CD8-positive, alpha-beta memory T cell (primary cell): ENCODE data around the gene APBB3. TPM values are rescaled to one million over a fixed set of nuclear protein-coding genes. Genes with fewer than 3 reads are reported as not detected.

Experiments
- CTCF ChIA-PET: fragments of 350-600 bp; sonication (Branson Sonifier 250); formaldehyde crosslinking; loops from one replicate; lab custom pipeline; 2021; ENCODE audit warnings: antibody characterized with exemption; lab: Charles Lee
- POLR2A ChIA-PET: fragments of 350-600 bp; sonication (Branson Sonifier 250); formaldehyde crosslinking; loops from one replicate; lab custom pipeline; 2021; ENCODE audit warnings: antibody characterized with exemption; lab: Charles Lee
- DNase-seq, 5 donors: peaks; one replicate each; pipeline versions ENCODE4 v3.0.0 to v3.0.0-alpha.2; 2020 to 2022; ENCODE audit warnings: mixed read lengths in 1 of 5
- H3K27ac ChIP-seq: one replicate; pipeline ENCODE4 v1.7.0; 2013; ENCODE audit warnings: low read depth, mild to moderate bottlenecking, low read length, moderate library complexity
- H3K27me3 ChIP-seq: 2 replicates; pipeline ENCODE4 v1.7.0; 2013; ENCODE audit warnings: low read length, mild to moderate bottlenecking; ENCODE audit not compliant: insufficient read depth, poor library complexity, severe bottlenecking
- H3K36me3 ChIP-seq: 2 replicates; pipeline ENCODE4 v1.7.0; 2013; ENCODE audit warnings: mild to moderate bottlenecking, low read length, moderate library complexity; ENCODE audit not compliant: insufficient read depth
- H3K4me1 ChIP-seq: 2 replicates; pipeline ENCODE4 v1.7.0; 2013; ENCODE audit warnings: mild to moderate bottlenecking, low read length, moderate library complexity; ENCODE audit not compliant: insufficient read depth
- H3K4me3 ChIP-seq: 2 replicates; pipeline ENCODE4 v1.7.0; 2013; ENCODE audit warnings: mild to moderate bottlenecking, low read length
- H3K9me3 ChIP-seq: 2 replicates; pipeline ENCODE4 v1.7.0; 2013; ENCODE audit warnings: mild to moderate bottlenecking, low read length
- H3K27ac Mint-ChIP-seq, 8 donors: one replicate each; pipeline ENCODE4 v1.8.0; 2020 to 2021; ENCODE audit warnings: mixed read lengths in 8 of 8, mild to moderate bottlenecking in 6 of 8, inconsistent platforms in 3 of 8, moderate library complexity in 3 of 8
- H3K27me3 Mint-ChIP-seq, 2 donors: one replicate each; pipeline ENCODE4 v1.8.0; 2020 to 2021; ENCODE audit warnings: mixed read lengths in 2 of 2, mild to moderate bottlenecking in 1 of 2, moderate library complexity in 1 of 2
- H3K36me3 Mint-ChIP-seq, 3 donors: one replicate each; pipeline ENCODE4 v1.8.0; 2020 to 2021; ENCODE audit warnings: mixed read lengths in 3 of 3, inconsistent platforms in 1 of 3, mild to moderate bottlenecking in 1 of 3
- H3K4me1 Mint-ChIP-seq, 3 donors: one replicate each; pipeline ENCODE4 v1.8.0; 2020 to 2021; ENCODE audit warnings: mixed read lengths in 3 of 3, inconsistent platforms in 1 of 3, mild to moderate bottlenecking in 1 of 3
- H3K4me3 Mint-ChIP-seq, 7 donors: one replicate each; pipeline ENCODE4 v1.8.0; 2020 to 2021; ENCODE audit warnings: mixed read lengths in 7 of 7, mild to moderate bottlenecking in 6 of 7, moderate library complexity in 4 of 7, inconsistent platforms in 2 of 7
- H3K9me3 Mint-ChIP-seq, 5 donors: one replicate each; pipeline ENCODE4 v1.8.0; 2020 to 2022; ENCODE audit warnings: mixed read lengths in 5 of 5, mild to moderate bottlenecking in 3 of 5, moderate library complexity in 2 of 5, inconsistent platforms in 1 of 5
- polyA plus RNA-seq: library from polyadenylated mRNA; unstranded; fragments of 300-500 nt; fragmentation: Illumina TruSeq; gene quantifications from one replicate; pipeline ENCODE4 v1.2.3, GENCODE V29; 2021
- total RNA-seq, 2 experiments: library from RNA; stranded (reverse); gene quantifications; one replicate each; pipeline ENCODE4 v1.2.3, GENCODE V29; 2021

Gene APBB3
- total and polyA plus RNA-seq, 3 experiments from 2014 or later = 3.5 to 17.0 (median 14.1) TPM

- Histone ChIP-seq H3K27me3 (no peaks in the 10 kb centered on the region), H3K36me3 (peaks cover 8% of the 10 kb centered on the region), H3K4me1 (peaks cover 47% of the 10 kb centered on the region), H3K27ac (no peak overlapping the region), H3K9me3 (no peaks in the 10 kb centered on the region), H3K4me3 (no peak overlapping the region)
- H3K36me3 Mint-ChIP-seq = peaks cover 0 to 56% (median 6%) of the 10 kb centered on the region in 3 donors
- ChIA-PET CTCF (interaction anchor here (0.8 to 3.2 kb wide), 4 partner anchors 10 to 148 kb away, joined by 3 to 14 read pairs (median 4); partner anchors contain the start of genes EIF4EBP3 and SRA1), POLR2A (no interaction called here)
- no peaks in the 10 kb centered on the region for H3K27me3 Mint-ChIP-seq
- peaks cover 49 to 77% (median 50%) of the 10 kb centered on the region in 3 donors for H3K4me1 Mint-ChIP-seq
- H3K27ac Mint-ChIP-seq = peak overlapping the region in 7 of 8 donors; percentile 29 to 87 (median 79)
- DNase-seq = no peak
- H3K9me3 Mint-ChIP-seq = no peaks in the 10 kb centered on the region
- H3K4me3 Mint-ChIP-seq = peak overlapping the region in 2 of 7 donors; percentile 44 to 87
Measured at GRCh38 chr5:140567136-140567818, 2.9 kb upstream of the APBB3 start.

- peaks cover 12% of the 10 kb centered on the region for H3K36me3 ChIP-seq
- no peaks in the 10 kb centered on the region for H3K27me3 ChIP-seq
- H3K36me3 Mint-ChIP-seq = peaks cover 0 to 59% (median 6%) of the 10 kb centered on the region in 3 donors
- DNase-seq = no peak
- H3K27ac Mint-ChIP-seq = peak overlapping the region in 7 of 8 donors; percentile 12 to 97 (median 79)
- H3K27me3 Mint-ChIP-seq = no peaks in the 10 kb centered on the region
- H3K4me3 ChIP-seq = no peak overlapping the region
- H3K9me3 ChIP-seq = no peaks in the 10 kb centered on the region
- H3K4me3 Mint-ChIP-seq = peak overlapping the region in 4 of 7 donors; percentile 41 to 87 (median 64)
- H3K4me1 ChIP-seq = peaks cover 47% of the 10 kb centered on the region
- no peaks in the 10 kb centered on the region for H3K9me3 Mint-ChIP-seq
- no peak overlapping the region for H3K27ac ChIP-seq
- H3K4me1 Mint-ChIP-seq = peaks cover 49 to 78% (median 50%) of the 10 kb centered on the region in 3 donors
- ChIA-PET POLR2A (no interaction called here), CTCF (interaction anchor here (0.8 to 1.8 kb wide), 3 partner anchors 9 to 147 kb away, joined by 3 to 6 read pairs (median 4); partner anchors contain the start of genes CD14 and SRA1)
Measured at GRCh38 chr5:140566665-140567064, 2.3 kb upstream of the APBB3 start.

DNA sequence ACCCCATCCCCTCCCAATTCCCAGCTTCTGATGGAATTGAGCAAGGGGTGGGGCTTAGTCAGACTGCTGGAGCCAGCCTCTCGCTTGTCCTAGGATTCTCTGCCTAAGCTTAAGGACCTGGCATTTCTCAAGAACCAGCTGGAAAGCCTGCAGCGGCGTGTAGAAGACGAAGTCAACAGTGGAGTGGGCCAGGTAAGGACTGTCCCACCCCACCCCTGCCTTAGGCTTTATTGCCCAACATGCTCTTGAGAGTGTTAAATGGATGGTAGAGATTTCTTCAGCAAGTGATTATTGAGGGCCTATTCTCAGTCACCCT is 1.3 kb upstream of the APBB3 start:
- peaks cover 4 to 64% (median 6%) of the 10 kb centered on the region in 3 donors for H3K36me3 Mint-ChIP-seq

DNA sequence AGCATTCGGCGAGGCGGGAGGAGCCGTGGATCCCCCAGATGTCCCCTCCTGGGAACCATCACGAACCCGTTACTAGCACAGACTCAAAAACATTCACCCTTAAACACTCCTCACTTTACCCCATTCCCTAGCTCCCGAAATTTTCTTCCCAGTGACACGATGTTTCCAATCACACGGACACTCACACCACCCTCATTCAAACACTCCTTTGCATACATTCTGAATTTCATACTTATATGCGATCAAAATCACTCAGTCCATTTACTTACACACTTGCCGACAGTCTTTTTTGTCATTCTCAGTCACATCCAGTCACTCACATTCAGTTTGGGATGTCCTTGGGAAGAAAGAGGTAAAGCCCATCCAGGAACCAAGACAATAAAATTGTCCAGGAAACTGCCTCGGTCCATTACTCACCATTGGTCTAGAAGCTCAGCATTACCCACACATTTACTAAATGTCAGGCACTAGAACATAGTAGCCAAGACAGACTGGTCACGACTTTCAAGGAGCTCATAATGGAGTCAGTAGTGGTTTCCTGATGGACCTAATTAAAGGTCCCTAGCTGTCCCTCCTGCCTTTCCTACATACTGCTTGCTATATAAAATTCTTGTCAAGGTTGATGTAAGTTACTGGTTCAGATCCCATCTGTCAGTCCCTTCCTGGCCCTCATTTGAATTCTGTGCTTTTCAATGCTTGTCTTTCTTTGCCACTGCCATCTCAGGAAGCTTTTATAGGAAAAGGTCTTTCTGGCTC is 804 bp upstream of the APBB3 start:
- H3K9me3 Mint-ChIP-seq = no peaks in the 10 kb centered on the region
- Histone ChIP-seq H3K4me3 (peak overlapping the region; percentile 85), H3K27me3 (no peaks in the 10 kb centered on the region), H3K9me3 (no peaks in the 10 kb centered on the region), H3K27ac (peak overlapping the region; percentile 91), H3K4me1 (peaks cover 46% of the 10 kb centered on the region), H3K36me3 (peaks cover 21% of the 10 kb centered on the region)
- H3K4me3 Mint-ChIP-seq = peak overlapping the region; percentile 87 to 98 (median 96)
- ChIA-PET CTCF (interaction anchor here (0.8 to 1.8 kb wide), 5 partner anchors 8 to 99 kb away, joined by 3 to 6 read pairs (median 4); partner anchors contain the start of genes CD14, EIF4EBP3 and SRA1), POLR2A (interaction anchor here (1.4 to 2.9 kb wide), 4 partner anchors 8 to 164 kb away, joined by 6 to 29 read pairs (median 8); partner anchors contain the start of genes ANKHD1, EIF4EBP3, IK and NDUFA2)
- H3K4me1 Mint-ChIP-seq = peaks cover 49 to 84% (median 49%) of the 10 kb centered on the region in 3 donors
- DNase-seq = no peak
- H3K27ac Mint-ChIP-seq = peak overlapping the region; percentile 87 to 100 (median 98)
- peaks cover 4 to 64% (median 5%) of the 10 kb centered on the region in 3 donors for H3K36me3 Mint-ChIP-seq
- no peaks in the 10 kb centered on the region for H3K27me3 Mint-ChIP-seq

More for the DNA sequence above, 1.3 kb upstream of the APBB3 start:
- Mint-ChIP-seq H3K27me3 (no peaks in the 10 kb centered on the region), H3K9me3 (no peaks in the 10 kb centered on the region), H3K4me3 (peak overlapping the region; percentile 87 to 98 (median 96)), H3K4me1 (peaks cover 49 to 86% (median 50%) of the 10 kb centered on the region in 3 donors), H3K27ac (peak overlapping the region; percentile 87 to 100 (median 98))
- peaks cover 21% of the 10 kb centered on the region for H3K36me3 ChIP-seq
- POLR2A ChIA-PET = interaction anchor here (1.4 to 2.9 kb wide), 3 partner anchors 8 to 82 kb away, joined by 6 to 29 read pairs (median 8); partner anchors contain the start of genes EIF4EBP3, IK, NDUFA2 and SRA1
- peak overlapping the region; percentile 91 for H3K27ac ChIP-seq
- CTCF ChIA-PET = interaction anchor here (0.8 to 1.8 kb wide), 5 partner anchors 8 to 98 kb away, joined by 3 to 6 read pairs (median 4); partner anchors contain the start of genes CD14, EIF4EBP3 and SRA1
- DNase-seq = no peak
- H3K9me3 ChIP-seq = no peaks in the 10 kb centered on the region
- H3K4me3 ChIP-seq = peak overlapping the region; percentile 85
- H3K27me3 ChIP-seq = no peaks in the 10 kb centered on the region
- H3K4me1 ChIP-seq = peaks cover 47% of the 10 kb centered on the region

- peak overlapping the region; percentile 90 for H3K4me3 ChIP-seq
- ChIA-PET CTCF (interaction anchor here (1.2 to 1.6 kb wide), 2 partner anchors 16 to 69 kb away, joined by 3 to 8 read pairs; partner anchors contain the start of genes CD14 and EIF4EBP3), POLR2A (interaction anchor here (0.6 to 2.9 kb wide), 7 partner anchors 9 to 162 kb away, joined by 3 to 29 read pairs (median 3); partner anchors contain the start of genes ANKHD1, EIF4EBP3, IK and NDUFA2)
- no peaks in the 10 kb centered on the region for H3K9me3 Mint-ChIP-seq
- peaks cover 36 to 68% (median 49%) of the 10 kb centered on the region in 3 donors for H3K4me1 Mint-ChIP-seq
- peaks cover 4 to 59% (median 5%) of the 10 kb centered on the region in 3 donors for H3K36me3 Mint-ChIP-seq
- peak overlapping the region; percentile 87 to 100 (median 98) for H3K27ac Mint-ChIP-seq
- peaks cover 21% of the 10 kb centered on the region for H3K36me3 ChIP-seq
- no peak for DNase-seq
- no peaks in the 10 kb centered on the region for H3K27me3 Mint-ChIP-seq
- H3K4me3 Mint-ChIP-seq = peak overlapping the region; percentile 87 to 98 (median 96)
- no peaks in the 10 kb centered on the region for H3K27me3 ChIP-seq
- H3K4me1 ChIP-seq = peaks cover 30% of the 10 kb centered on the region
- peak overlapping the region; percentile 91 for H3K27ac ChIP-seq
- no peaks in the 10 kb centered on the region for H3K9me3 ChIP-seq
Measured at GRCh38 chr5:140563596-140563995, 802 bp downstream of the APBB3 start.

DNA sequence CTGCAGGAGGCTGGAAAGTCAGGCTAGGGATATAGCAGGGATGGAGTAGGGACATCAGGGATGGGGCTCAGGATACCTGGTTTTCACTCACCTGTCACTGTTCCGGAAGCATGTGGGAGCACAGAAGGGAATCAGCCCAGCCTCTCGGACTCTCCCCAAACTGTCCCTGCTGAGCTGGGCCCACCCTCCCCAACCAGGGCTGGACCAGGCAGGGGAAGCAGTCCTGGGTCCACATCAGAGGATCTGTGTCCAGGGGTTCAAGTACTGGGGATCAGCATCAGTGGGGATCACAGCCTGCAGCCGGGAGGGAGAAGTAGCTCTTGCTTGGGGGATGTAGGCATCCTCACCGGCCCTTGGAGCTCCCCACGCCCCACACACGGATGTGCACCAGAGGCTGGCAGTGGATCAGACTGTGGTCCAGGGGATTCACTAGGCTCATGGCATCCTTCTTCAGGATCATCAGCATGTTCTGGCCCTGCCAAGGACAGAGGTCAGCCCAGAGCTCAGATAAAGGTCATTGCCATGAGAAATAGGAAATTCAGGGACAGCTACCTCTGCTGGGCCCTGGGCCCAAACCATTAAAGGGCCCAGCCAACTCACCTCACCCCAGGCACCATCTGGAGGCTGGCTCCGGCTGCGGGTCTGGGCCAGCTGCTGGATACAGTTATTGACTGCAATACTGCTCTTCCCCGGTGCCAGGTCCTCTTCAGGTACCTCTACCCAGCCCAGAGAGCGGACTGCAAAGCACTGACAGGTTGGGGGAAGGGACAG is 2.5 kb downstream of the APBB3 start:
- Mint-ChIP-seq H3K4me3 (peak overlapping the region in 2 of 7 donors; percentile 87 to 96), H3K27me3 (no peaks in the 10 kb centered on the region), H3K27ac (peak overlapping the region in 6 of 8 donors; percentile 29 to 98 (median 90)), H3K4me1 (peaks cover 40 to 61% (median 55%) of the 10 kb centered on the region in 3 donors), H3K9me3 (no peaks in the 10 kb centered on the region), H3K36me3 (peaks cover 4 to 51% (median 4%) of the 10 kb centered on the region in 3 donors)
- Histone ChIP-seq H3K9me3 (no peaks in the 10 kb centered on the region), H3K36me3 (peaks cover 19% of the 10 kb centered on the region), H3K27me3 (no peaks in the 10 kb centered on the region), H3K4me3 (no peak overlapping the region), H3K4me1 (peaks cover 33% of the 10 kb centered on the region), H3K27ac (no peak overlapping the region)
- ChIA-PET CTCF (no interaction called here), POLR2A (interaction anchor here (0.9 kb wide), 1 partner anchor 13 kb away, joined by 3 read pairs; no protein-coding TSS in a partner anchor)
- no peak for DNase-seq

- Histone ChIP-seq H3K9me3 (no peaks in the 10 kb centered on the region), H3K4me1 (peaks cover 38% of the 10 kb centered on the region), H3K27me3 (no peaks in the 10 kb centered on the region), H3K27ac (no peak overlapping the region), H3K36me3 (peaks cover 13% of the 10 kb centered on the region), H3K4me3 (no peak overlapping the region)
- ChIA-PET POLR2A (no interaction called here), CTCF (interaction anchor here (4.1 kb wide), 1 partner anchor 12 kb away, joined by 34 read pairs; the partner anchor contains the start of gene EIF4EBP3)
- Mint-ChIP-seq H3K36me3 (peaks cover 3 to 48% (median 4%) of the 10 kb centered on the region in 3 donors), H3K27me3 (no peaks in the 10 kb centered on the region), H3K9me3 (no peaks in the 10 kb centered on the region), H3K4me1 (peaks cover 43 to 60% (median 53%) of the 10 kb centered on the region in 3 donors), H3K27ac (peak overlapping the region in 1 of 8 donors; percentile 84), H3K4me3 (peak overlapping the region in 1 of 7 donors; percentile 31)
- DNase-seq = no peak
Measured at GRCh38 chr5:140560227-140560626, 4.2 kb downstream of the APBB3 start.
